Suprapubic skin (tissue), 4 donors: ENCODE results near the gene FRAS1. TPM values are rescaled to one million over a fixed set of nuclear protein-coding genes. Genes with fewer than 3 reads are reported as not detected.

ENCODE experiments used
- DNase-seq, 2 donors: peaks; one replicate each; pipeline ENCODE4 v3.0.0-alpha.2; 2019; ENCODE audit warnings: low spot score in 2 of 2
- H3K27ac ChIP-seq: fragments of 200-600 bp; sonication (generic); one replicate; pipeline ENCODE4 v1.5.1; 2019
- H3K27me3 ChIP-seq: fragments of 200-600 bp; sonication (generic); one replicate; pipeline ENCODE4 v1.5.1; 2019
- H3K36me3 ChIP-seq: fragments of 200-600 bp; sonication (generic); one replicate; pipeline ENCODE4 v1.5.1; 2019
- H3K4me1 ChIP-seq: fragments of 200-600 bp; sonication (generic); one replicate; pipeline ENCODE4 v1.5.1; 2019
- H3K4me3 ChIP-seq: fragments of 200-600 bp; sonication (generic); one replicate; pipeline ENCODE4 v1.5.1; 2019; ENCODE audit warnings: mild to moderate bottlenecking
- H3K9me3 ChIP-seq: fragments of 200-600 bp; sonication (generic); one replicate; pipeline ENCODE4 v1.5.1; 2019
- EP300 ChIP-seq: sonication (generic); formaldehyde crosslinking; IDR thresholded peaks from one replicate; pipeline ENCODE4 v1.6.1; 2017; ENCODE audit warnings: antibody characterized with exemption
- POLR2A ChIP-seq, 2 donors: fragments of 450-650 bp; IDR thresholded peaks; one replicate each; pipeline ENCODE4 v1.6.1; 2017; ENCODE audit warnings: antibody characterized with exemption in 2 of 2, mild to moderate bottlenecking in 2 of 2, moderate library complexity in 2 of 2
- POLR2AphosphoS5 ChIP-seq, 3 donors: sonication (generic); formaldehyde crosslinking; IDR thresholded peaks; one replicate each; pipeline ENCODE4 v1.6.1; 2017; ENCODE audit warnings: antibody characterized with exemption in 3 of 3
- WGBS: methylation state at CpG from one replicate; pipeline ENCODE4 v1.1.5; 2018; 5-methylcytosine and 5-hydroxymethylcytosine counted together
- total RNA-seq, 4 donors: library from RNA; depleted of rRNA; stranded (reverse); fragments of >200 nt; gene quantifications; one replicate each; pipeline ENCODE4 v1.1.0, GENCODE V29; 2016
- TF ChIP-seq, protein P1 (sequence below), 2 donors: fragments of 200-600 bp in 1 of 2; fragments of 450-650 bp in 1 of 2; sonication (generic) in 1 of 2; IDR thresholded peaks; one replicate each; pipeline ENCODE4 v1.5.1; 2016 to 2019; ENCODE audit warnings: antibody characterized with exemption in 2 of 2, mild to moderate bottlenecking in 1 of 2, moderate library complexity in 1 of 2

FRAS1 gene
- total RNA-seq, 4 donors from 2014 or later, result 1.4 to 24.9 (median 3.8) TPM

GRCh38 chr4:78362310-78362709, 305.2 kb downstream of the FRAS1 start:
- no peak overlapping the region for H3K4me3 ChIP-seq
- H3K36me3 ChIP-seq, result no peaks in the 10 kb centered on the region
- TF ChIP-seq POLR2A (IDR thresholded peaks at IDR 0.05), result no peak
- no peak for TF ChIP-seq POLR2AphosphoS5 (IDR thresholded peaks at IDR 0.05)
- TF ChIP-seq EP300, result no peak
- TF ChIP-seq, protein P1, sequence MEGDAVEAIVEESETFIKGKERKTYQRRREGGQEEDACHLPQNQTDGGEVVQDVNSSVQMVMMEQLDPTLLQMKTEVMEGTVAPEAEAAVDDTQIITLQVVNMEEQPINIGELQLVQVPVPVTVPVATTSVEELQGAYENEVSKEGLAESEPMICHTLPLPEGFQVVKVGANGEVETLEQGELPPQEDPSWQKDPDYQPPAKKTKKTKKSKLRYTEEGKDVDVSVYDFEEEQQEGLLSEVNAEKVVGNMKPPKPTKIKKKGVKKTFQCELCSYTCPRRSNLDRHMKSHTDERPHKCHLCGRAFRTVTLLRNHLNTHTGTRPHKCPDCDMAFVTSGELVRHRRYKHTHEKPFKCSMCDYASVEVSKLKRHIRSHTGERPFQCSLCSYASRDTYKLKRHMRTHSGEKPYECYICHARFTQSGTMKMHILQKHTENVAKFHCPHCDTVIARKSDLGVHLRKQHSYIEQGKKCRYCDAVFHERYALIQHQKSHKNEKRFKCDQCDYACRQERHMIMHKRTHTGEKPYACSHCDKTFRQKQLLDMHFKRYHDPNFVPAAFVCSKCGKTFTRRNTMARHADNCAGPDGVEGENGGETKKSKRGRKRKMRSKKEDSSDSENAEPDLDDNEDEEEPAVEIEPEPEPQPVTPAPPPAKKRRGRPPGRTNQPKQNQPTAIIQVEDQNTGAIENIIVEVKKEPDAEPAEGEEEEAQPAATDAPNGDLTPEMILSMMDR (IDR thresholded peaks at IDR 0.05), result no peak
- no peak overlapping the region for H3K27ac ChIP-seq
- no peaks in the 10 kb centered on the region for H3K4me1 ChIP-seq
- WGBS, result 92% methylated on average over 6 of the region's 6 CpGs
- H3K9me3 ChIP-seq, result no peaks in the 10 kb centered on the region
- H3K27me3 ChIP-seq, result no peaks in the 10 kb centered on the region
- no peak for DNase-seq

DNA sequence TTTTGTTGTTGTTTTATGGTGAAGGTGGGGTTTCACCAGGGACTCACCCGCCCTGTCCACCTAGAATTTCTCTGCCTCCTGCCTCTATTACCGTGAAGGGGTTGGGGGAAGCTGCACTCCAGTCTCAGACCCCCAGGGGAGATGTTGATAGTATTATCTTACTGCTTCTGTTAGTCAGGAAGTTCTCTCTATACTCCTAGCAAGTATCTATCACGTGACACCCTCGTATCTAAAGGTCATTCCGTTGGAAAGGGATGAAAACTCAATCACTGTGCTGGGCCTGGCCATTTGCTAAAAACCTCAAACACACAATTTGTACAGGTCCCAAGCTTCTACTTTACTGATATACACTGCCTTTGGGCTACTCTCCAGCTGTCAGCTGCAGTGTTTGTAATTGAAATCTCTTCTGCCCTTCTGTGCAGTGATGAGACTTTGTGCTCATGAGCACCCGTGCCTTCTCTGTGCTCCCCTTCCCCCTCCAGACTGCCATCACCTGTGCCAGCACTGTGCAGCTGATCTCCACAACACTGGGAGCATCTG, 306.0 kb downstream of the FRAS1 start:
- no peak overlapping the region for H3K4me3 ChIP-seq
- H3K27me3 ChIP-seq, result no peaks in the 10 kb centered on the region
- H3K4me1 ChIP-seq, result no peaks in the 10 kb centered on the region
- DNase-seq, result no peak
- H3K27ac ChIP-seq, result no peak overlapping the region
- no peaks in the 10 kb centered on the region for H3K9me3 ChIP-seq
- 80% methylated on average over 6 of the region's 6 CpGs for WGBS
- TF ChIP-seq EP300, result no peak
- TF ChIP-seq POLR2A (IDR thresholded peaks at IDR 0.05), result no peak
- TF ChIP-seq, protein P1 (IDR thresholded peaks at IDR 0.05), result no peak
- TF ChIP-seq POLR2AphosphoS5 (IDR thresholded peaks at IDR 0.05), result no peak
- H3K36me3 ChIP-seq, result no peaks in the 10 kb centered on the region

DNA sequence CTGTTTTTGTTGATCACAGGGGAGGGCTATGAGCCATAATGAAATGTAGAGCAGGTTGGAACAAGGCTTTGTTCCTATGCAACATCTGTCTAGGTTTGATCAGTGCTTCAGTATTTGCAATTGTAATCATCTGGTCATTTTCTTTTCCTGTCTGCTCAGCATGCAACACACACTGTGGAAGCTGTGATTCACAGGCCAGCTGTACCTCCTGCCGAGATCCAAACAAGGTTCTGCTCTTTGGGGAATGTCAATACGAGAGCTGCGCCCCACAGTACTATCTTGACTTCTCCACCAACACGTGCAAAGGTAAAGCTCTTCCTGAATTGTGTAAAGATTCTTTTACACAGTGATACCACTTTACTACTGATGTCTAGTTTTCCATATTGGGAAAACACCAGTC, 312.6 kb downstream of the FRAS1 start:
- no peak for TF ChIP-seq EP300
- TF ChIP-seq, protein P1 (IDR thresholded peaks at IDR 0.05), result no peak
- no peak for TF ChIP-seq POLR2A (IDR thresholded peaks at IDR 0.05)
- no peak for TF ChIP-seq POLR2AphosphoS5 (IDR thresholded peaks at IDR 0.05)
- WGBS, result 78% methylated on average over 4 of the region's 4 CpGs
- H3K36me3 ChIP-seq, result no peaks in the 10 kb centered on the region
- H3K4me1 ChIP-seq, result peaks cover 18% of the 10 kb centered on the region
- no peak overlapping the region for H3K4me3 ChIP-seq
- H3K27ac ChIP-seq, result no peak overlapping the region
- no peaks in the 10 kb centered on the region for H3K9me3 ChIP-seq
- DNase-seq, result no peak
- no peaks in the 10 kb centered on the region for H3K27me3 ChIP-seq

DNA sequence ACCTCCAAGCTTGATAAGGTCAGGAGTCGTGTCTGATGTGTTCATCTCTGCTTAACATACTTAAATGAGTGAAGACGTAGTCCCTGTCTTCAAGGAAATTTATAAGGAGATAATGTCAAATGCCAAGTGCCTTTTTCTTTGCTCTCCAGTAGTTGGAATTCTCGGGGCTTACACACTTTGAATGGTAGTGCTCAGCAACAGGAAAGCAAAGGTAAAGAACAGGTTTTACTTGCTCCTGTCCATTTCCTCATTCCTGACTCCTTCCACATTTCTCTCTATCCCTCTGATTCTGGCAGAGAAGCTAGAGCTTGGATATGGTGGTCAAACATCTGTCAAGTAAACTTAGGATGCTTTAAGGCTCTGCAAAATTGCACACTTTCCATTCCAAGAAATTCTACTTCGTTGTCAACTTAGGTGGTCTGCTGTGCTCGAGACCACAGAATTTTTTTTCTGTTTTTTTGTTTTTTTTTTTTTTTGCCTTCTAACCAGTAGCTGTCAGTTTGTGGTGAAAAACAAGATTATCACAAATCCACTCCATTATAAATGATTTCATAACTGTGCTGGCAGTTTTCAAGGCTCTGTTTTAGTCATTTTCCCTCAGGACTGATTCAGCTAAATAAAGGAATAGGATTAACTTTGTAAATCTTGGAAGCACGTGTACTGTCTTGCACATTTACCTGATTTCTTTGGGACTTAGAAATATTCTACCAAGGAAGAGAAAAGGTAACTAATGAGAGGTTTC, 313.7 kb downstream of the FRAS1 start:
- no peak overlapping the region for H3K4me3 ChIP-seq
- H3K27me3 ChIP-seq, result no peaks in the 10 kb centered on the region
- TF ChIP-seq POLR2A (IDR thresholded peaks at IDR 0.05) (no peak), EP300 (no peak), POLR2AphosphoS5 (IDR thresholded peaks at IDR 0.05) (no peak)
- TF ChIP-seq, protein P1 (IDR thresholded peaks at IDR 0.05), result no peak
- H3K27ac ChIP-seq, result no peak overlapping the region
- DNase-seq, result no peak
- WGBS, result 34% methylated on average over 6 of the region's 6 CpGs
- no peaks in the 10 kb centered on the region for H3K9me3 ChIP-seq
- H3K36me3 ChIP-seq, result no peaks in the 10 kb centered on the region
- peaks cover 18% of the 10 kb centered on the region for H3K4me1 ChIP-seq

DNA sequence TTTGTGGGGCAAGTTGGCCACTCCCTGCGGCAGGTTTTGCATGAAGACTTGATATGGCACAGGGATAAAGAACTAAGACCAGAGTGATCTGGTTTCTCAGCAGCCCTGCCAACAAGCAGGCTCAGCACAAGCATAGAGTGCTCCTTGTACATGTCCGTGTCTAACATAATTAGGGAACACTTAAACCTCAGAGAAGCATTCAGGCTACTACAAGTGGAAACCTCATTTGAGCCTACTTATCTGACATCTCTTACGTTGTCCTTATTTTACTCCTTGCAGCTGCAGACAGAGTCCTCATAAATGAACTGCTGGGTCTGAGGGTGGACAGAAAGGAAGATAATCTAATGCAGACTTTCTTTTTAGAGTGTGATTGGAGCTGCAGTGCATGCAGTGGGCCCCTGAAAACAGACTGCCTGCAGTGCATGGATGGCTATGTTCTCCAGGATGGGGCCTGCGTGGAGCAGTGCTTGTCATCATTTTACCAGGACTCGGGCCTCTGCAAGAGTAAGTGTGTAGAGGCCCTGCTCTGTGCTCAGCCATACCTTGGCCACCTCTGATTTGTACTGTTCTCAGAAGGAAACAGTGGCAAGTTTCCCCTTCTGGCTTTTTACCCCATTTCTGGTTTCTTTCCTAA, 315.3 kb downstream of the FRAS1 start:
- no peaks in the 10 kb centered on the region for H3K27me3 ChIP-seq
- 61% methylated on average over 5 of the region's 5 CpGs for WGBS

More for the DNA sequence above, 315.3 kb downstream of the FRAS1 start:
- TF ChIP-seq POLR2A (IDR thresholded peaks at IDR 0.05), result no peak
- TF ChIP-seq EP300, result no peak
- TF ChIP-seq POLR2AphosphoS5 (IDR thresholded peaks at IDR 0.05), result no peak
- TF ChIP-seq, protein P1 (IDR thresholded peaks at IDR 0.05), result no peak
- peaks cover 18% of the 10 kb centered on the region for H3K4me1 ChIP-seq
- no peak overlapping the region for H3K27ac ChIP-seq
- no peaks in the 10 kb centered on the region for H3K36me3 ChIP-seq
- DNase-seq, result no peak
- H3K4me3 ChIP-seq, result no peak overlapping the region
- H3K9me3 ChIP-seq, result no peaks in the 10 kb centered on the region
